Activated T-cell treated with anti-CD3 and anti-CD28 coated beads for 1 hour (primary cell): ENCODE data around the gene PACSIN2.
"Not testable (repeated sequence)": the region's sequence is repeated elsewhere in the genome, so short reads cannot be mapped to it uniquely, and the experiment has no call there.

Experiments used
- DNase-seq: peaks from one replicate; pipeline ENCODE4 v3.0.0-alpha.2; 2020; ENCODE audit warnings: low read depth

The PACSIN2 gene

DNA sequence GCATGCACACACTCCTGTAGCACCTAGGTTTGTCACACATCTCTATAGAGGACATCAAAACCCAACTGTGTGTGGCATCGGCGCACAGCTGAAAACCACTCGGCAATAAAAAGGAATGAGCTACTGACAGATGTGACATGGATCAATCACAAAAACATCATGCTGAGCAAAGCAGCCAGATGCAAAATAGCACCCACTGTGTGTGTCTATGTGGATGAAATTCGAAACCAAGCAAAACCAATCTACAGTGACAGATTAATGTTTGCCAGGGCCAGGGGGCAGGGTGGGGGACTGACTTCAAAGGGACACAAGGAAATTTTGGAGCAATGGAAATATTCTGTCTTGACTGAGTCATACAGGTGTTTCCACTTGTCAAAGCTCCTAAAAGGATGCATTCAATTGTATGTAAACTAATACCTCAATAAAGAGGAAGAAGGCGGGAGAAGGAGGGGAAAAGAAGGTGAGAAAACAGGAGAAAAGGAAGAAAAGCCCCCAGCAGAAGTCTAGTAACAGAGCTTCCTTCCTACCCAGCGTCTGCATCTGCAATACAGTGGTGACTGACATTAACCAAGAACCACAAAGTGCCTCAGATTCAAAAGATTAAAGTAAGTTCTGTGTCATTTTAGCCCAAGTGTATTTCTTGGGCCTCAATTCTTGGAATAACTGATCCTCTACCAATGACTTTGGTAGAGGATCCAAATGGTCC, 49.8 kb downstream of the PACSIN2 start:
- DNase-seq = no peak

DNA sequence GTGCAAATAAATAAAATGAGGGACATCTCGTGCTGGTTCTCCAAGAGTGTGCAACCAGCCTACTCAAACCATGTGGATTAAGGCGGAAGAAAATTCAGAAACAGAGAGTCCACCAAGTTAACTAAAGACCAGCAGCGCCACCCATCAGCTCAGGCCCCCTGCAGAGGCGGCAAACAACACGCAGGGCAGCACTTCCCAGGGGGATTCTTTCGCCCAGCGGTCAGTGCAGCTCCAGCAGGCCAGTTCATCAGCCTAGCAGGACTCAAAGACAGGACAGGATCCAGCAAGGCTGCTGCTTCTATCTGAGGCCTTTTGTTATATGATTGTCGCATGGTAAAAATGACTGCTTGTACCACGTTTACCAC, 51.7 kb downstream of the PACSIN2 start:
- no peak for DNase-seq

DNA sequence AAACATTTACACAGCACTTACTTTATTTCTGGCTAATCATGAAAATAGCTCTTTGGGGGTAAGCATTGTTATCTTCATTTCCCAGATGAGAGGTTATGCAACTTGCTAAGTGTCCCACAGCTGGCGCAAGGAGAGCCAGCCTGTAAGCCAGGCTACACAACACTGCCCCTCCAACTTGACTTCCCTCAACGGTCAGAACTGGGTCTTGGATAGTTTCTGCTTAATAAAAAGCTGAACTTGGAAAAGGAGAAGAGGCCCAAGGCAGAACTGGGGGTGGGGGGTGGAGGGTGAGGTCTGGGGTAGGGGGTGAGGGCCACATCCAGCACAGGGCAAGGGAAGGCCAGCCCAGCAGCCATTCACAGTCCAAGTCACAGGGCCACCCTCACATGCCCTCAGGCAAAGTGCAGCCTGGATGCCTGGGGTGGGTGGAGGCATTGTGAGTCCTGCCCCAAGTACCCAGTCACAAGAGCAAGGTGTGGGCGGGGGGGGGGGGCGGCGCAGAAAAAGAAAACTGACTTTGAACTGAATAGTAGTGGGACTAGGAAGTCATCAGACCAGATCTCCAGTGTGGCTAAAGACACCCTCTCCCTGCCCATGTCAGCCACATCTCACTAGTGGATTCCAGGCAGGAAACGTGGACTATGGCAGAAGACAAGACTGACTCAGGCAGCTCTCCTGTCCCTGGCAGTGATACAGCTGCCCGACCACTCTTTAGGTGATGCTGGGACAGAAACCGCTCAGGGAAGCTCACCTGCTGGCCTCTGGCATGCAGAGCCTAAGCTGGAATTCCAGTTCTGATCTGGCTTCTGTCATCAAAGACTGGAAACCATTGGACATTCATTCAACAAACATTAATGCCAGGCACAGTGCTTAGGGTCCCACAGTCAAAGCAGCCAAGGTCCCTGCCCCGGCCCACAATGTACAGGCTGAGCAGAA, 52.4 kb downstream of the PACSIN2 start:
- no peak for DNase-seq

- no peak for DNase-seq
Measured at GRCh38 chr22:42961810-42962209, 53.1 kb downstream of the PACSIN2 start.

DNA sequence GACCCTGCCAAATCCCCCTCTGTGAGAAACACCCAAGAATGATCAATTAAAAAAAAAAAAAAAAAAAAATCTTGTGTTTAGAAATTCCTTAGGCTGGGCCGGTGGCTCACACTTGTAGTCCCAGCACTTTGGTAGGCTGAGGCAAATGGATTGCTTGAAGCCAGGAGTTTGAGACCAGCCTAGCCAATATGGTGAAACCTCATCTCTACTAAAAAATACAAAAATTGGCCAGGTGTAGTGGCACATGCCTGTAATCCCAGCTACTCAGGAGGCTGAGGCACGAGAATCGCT, 53.6 kb downstream of the PACSIN2 start:
- DNase-seq = not testable (repeated sequence)

DNA sequence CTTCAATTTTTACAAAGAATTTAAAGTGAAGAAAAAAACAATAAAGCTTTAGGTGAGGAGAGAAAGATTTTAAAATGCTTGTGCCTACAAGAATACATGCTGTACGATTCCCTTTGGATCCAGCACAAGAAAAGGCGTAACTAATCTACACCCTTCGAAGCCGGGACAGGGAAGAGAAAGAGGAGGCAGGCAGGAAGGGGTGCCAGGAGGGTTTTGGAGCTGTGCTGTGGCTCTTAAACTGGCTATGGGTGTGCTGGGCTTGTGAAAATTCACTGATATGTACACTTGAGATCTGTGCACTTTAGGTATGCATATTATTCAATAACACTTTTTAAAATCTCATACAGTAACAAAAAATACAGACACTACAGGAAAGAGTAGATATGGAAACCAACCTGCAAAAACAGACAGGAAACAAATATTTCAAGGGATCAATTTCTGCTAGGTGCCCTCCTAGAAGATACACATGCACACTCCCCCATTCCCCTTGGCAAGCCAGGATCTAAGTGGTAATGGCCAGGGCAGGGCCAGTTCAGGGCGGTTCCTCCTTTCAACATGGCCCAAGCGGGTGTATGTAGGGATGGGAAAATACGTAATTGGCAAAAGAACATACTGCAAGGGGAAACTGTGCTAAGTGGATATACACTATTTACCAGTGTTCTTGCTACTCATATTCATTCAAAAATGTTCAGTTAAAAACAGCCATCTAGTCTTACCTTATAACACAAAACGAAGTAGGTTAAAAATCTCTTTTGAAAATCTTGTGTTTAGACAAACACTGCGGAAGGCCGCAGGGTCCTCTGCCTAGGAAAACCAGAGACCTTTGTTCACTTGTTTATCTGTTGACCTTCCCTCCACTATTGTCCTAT, 54.2 kb downstream of the PACSIN2 start:
- no peak for DNase-seq

GRCh38 chr22:42959576-42960509, 55.1 kb downstream of the PACSIN2 start:
- no peak for DNase-seq

DNA sequence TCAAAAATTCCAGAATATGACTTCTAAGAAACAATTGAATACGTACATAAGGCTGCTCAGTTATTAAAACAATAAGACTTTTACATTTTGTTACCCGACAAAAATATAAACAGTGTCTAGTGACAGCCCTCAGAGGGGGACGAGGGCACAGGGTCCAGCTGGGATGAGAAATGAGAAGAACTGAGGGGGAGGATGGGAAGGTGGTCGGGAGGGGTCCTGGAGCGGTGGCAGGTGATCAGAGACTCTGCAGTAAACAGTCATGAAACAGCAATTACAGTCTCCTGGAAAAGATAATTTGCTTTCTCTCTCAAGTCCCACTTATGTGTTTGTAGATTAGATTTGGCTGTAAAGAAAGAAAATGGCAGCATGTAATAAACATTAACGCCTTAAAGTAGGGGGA, 56.0 kb downstream of the PACSIN2 start:
- DNase-seq = no peak

- no peak for DNase-seq
Measured at GRCh38 chr22:42957958-42958357, 57.0 kb downstream of the PACSIN2 start.

GRCh38 chr22:42957544-42957943, 57.4 kb downstream of the PACSIN2 start:
- DNase-seq = no peak

GRCh38 chr22:42955848-42956247, 59.1 kb downstream of the PACSIN2 start:
- no peak for DNase-seq

GRCh38 chr22:42955087-42955635, 59.8 kb downstream of the PACSIN2 start:
- no peak for DNase-seq

DNA sequence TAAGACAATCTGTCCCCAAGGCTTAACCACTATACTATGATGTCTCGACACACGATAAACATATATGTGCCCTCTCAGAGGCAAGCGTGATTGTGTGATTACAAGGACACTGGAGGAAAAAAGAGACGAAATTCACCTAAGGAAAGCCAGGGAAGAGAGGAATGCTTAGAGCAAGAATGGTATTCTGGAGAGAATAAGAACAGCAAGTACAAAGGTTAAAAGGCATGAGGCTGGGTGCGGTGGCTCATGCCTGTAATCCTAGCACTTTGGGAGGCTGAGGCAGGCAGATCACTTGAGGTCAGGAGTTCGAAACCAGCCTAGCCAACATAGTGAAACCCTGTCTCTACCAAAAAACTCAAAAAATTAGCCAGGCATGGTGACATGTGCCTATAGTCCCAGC, 61.2 kb downstream of the PACSIN2 start:
- not testable (repeated sequence) for DNase-seq

DNA sequence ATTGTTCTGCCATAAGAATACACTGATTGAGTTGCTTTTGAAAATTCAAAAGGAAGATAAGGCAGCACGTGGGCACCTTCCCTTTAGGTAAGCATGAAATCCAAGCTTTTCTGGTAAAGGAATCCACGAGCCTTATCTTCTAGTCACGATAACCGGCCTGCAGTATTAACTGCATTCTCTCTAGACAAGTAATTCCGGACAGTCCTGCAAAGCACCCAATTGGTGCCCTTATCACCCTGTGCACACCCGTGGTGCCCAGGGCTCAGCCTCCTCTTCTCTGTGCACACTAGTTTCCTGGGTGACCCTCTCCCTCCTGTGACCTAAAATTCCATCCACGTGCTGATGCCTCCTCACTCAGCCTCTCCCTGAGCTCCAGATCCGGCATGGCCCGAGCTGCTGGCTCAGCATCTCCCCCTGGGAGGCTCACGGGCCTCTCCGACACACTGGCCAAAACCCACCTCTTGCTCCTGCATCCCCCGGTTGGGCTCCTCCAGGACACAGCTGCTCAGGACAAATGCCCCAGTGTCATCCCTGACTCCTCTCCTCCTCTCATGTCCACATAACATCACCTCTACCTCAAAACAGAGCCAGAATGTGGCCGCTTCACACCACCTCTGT, 63.7 kb downstream of the PACSIN2 start:
- no peak for DNase-seq

DNA sequence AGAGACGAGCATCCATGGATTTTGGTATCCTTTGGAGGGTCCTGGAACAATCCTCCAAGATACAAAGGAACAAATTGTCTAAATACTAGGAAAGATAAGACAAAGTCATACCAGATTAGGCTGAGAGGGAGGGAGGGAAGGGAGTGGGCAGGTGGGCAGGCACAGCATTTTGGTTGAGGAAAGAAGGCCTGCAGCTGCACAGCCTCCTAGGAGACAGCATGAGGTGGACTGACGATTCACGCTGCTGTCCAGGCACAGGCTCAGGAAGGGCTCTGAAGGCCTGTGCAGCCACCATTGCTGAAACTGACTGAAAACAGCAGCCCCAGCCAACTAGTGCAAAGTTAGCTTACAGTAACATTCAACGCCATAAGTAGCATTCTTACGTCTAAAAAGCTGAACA, 64.7 kb downstream of the PACSIN2 start:
- DNase-seq = no peak

GRCh38 chr22:42949159-42949558, 65.8 kb downstream of the PACSIN2 start:
- DNase-seq = no peak

- no peak for DNase-seq
Measured at GRCh38 chr22:42948294-42948693, 66.7 kb downstream of the PACSIN2 start.

DNA sequence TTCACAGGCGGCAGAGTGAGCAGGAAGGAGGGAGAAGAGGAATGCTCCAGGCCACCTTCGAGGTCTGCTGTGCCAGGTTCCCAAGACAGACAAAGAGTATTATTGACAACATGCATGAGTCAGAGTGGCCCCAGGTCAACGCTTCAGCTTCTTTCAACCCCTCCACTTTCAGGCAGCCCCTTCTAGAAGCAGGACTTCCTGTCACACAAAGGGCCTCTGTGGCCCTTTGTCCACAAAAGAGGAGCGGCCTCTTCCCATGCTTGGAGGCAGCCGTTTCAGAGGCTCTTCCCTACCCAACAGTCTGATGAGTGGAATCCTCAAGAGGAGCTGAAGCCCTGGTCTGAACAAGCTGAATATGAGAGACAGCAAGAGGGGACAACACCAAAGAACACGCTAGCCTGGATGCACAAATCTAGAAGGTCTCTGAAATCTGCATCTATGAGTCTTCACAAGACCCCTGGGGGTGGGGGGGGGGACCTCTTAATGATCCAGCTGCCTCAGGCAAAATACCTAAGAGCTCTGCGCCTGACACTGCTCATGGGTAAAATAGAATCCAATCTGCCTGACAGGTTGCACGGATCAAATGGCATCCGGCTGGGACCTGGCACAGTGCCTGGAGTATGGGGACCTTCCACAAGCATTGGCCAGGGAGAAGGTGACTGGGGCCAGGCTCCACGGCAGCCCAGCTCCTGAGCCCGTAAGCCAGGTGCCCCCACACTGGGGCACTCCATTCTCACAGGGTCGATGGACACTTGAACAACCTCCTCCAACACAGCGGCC, 67.5 kb downstream of the PACSIN2 start:
- DNase-seq = no peak

DNA sequence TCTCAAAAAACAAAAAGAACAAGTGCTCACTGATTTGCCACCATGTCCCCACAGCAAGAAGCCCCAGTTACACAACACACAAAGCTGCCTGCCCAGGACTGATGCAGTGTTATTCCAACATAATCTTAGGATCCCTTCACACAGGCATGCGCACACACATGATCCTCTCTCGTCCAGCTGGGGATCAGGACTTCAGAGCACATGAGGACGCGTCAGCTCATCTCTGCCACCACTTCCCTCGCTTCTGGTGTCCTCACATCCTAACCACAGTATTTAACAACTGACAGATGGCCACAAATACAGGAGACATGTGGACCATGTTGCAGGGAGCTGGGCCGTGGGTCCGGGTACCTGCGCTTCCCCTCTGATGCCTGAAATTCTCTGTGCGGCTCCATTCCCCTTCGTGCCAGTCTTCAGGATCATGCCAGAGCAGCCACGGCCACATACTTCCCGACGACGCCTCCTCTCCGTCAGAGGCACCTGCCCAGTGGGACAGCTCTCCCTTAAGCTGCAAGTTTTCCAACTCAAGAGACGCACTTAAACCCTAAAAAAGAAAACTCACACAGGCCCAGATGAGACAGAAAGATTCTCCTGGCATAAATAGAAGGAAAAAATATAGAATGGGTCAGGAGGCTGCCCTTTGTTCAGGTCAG, 68.3 kb downstream of the PACSIN2 start:
- DNase-seq = no peak
